Measurements from ENCODE around the gene TENT4A. TPM values are rescaled to one million over a fixed set of nuclear protein-coding genes. Genes with fewer than 3 reads are reported as not detected.

TENT4A gene
- total RNA-seq, 2 donors from 2014 or later, result 54.7 to 59.4 TPM

Other genes starting within 250 kb of the TENT4A start
- gene NSUN2, start 80.4 kb upstream of the TENT4A start, total RNA-seq, result 10 to 100 TPM; 49.1 to 60.1 TPM
- 1 to 10 TPM; 3.7 to 4.4 TPM for gene SRD5A1, start 80.0 kb upstream of the TENT4A start, total RNA-seq